HG02852 (cell line): Measurements from ENCODE around the gene DSP.

Experiments used
- ATAC-seq: cut with Tn5 transposase; IDR thresholded peaks from one replicate; pipeline ENCODE4 v1.9.1; 2021; ENCODE audit warnings: mild to moderate bottlenecking, moderate library complexity; ENCODE audit not compliant: unreplicated experiment

Gene DSP

GRCh38 chr6:7537565-7538174 is 3.8 kb upstream of the DSP start:
- no peak for ATAC-seq

DNA sequence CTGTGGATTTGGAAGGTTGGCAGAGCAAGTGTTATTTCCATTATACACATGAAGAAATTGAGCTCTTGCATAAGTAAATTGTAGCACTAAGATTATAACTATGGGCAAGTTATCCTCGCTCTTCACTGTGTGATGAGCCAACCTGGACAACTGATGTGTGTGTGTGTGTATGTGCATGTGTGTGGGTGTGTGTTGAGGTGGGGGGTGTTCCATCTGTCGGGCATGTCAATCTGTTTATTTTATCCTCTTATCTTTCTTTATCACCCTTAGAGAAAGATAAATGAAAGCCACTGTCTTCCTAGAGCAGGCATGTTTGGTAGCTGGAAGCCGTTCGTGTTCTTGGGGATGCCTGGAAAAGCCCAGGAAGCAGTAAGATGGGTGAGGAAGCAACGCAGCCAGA is 3.0 kb upstream of the DSP start:
- ATAC-seq = no peak

DNA sequence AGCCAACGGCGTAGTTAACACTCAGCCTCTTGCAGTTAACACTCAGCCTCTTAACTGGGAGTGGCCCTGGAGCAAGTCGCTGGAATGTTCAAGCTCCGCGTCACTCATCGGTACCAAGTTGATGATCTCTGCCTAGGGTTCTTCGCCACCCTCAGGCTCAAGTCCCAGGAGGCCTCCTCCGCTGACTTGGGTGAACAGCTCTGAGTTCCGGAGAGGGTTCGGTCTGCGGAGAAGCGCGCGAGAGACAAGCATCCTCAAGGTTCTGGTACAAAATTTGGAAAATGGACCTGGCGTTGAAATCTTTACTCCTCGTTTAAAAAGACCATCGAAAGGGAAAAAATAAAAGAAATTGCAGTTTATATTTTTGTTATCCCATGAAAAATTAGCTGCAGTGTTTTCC is 876 bp upstream of the DSP start:
- no peak for ATAC-seq

DNA sequence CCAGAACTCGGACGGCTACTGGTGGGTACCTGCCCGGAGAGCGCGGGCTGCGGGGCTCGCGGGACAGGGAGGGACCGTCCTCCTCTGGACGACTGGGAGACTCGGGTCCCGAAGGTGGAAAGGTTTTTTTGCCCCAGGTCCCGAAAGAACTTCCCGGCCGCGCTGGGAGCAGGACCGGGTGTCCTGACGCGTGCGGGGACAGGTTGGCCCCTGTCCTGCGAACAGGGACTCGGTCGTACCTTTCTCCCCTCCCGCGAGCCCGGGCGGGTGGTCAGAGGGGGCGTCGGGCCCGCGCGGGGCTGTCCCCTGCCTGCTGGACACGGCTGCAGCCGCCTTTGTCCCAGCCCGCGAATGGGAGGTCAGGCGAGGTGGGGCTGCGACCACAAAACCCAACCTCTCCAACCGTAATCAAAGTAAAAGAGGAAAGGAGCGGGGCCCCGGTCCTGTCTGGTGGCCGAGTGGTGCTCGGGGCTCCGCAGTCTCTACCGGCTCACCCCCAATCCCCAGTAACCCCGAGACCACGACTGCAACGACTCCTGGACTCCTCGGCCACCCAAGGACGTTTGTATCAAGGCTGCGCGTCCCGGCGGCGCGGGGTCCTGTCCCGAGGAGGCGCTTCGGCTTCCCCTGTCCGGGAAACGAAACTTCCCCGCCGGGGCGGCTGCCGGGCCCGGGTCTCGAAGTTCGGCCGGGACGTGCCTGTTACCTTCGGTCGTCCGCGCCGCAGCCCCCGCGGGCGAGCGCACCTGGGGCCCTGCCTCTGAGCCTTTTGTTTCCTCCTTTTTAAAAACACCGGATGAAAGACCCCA is 798 bp downstream of the DSP start:
- no peak for ATAC-seq

DNA sequence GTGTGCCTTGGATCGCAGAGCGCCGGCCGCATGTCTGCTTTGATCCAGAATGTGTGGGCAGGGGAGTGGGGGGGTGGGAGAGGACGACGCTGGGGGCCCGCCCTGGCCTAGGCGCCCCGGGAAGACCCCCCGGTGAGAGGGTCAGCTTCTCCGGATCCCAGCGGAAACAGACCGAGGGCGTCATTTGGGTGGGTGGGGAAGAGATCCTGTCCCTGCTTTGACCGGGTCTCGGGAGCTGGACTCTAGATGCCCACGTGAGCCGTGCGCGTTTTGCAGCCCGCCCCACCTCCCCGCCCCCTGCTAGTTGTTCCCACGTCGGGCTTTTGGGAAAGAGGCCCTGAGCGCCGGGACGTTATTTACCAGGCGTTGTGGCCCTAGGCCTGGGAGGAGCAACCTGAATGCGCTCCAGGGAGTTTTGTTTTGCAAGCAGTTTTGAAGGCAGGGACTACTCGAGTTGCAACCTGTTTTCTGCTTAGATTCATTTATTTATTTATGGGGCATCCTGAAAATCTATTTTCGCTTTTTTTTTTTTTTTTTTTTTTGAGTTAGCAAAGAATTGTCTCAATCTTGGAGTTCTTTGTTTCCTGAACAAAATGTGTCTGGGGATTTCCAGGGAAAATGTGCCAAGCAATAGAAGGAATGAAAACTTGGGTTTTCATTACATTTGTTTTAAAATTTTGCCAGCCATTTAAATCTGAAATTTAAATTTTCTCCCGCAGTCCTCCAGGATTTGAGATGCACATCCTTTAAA is 1.6 kb downstream of the DSP start:
- ATAC-seq = no peak

GRCh38 chr6:7543789-7544424 is 2.4 kb downstream of the DSP start:
- no peak for ATAC-seq

DNA sequence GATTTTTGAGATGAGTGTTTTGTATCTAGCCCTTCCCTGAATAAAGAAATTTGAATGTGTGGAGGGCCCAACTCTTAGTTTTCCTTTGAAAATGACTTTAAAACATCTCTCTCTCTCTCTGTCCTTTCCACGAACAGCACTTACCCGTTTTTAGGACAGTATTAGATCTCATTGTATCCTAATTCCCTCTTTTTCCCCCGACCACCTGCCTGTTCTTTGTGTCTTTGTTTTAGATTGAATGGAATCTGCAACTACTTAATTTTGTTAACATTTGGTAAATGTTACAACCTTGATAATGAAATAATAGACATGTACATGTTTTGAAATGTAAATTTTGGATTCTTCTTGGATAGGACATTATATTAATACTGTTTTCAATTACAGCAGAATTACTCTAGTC is 3.1 kb downstream of the DSP start:
- no peak for ATAC-seq

DNA sequence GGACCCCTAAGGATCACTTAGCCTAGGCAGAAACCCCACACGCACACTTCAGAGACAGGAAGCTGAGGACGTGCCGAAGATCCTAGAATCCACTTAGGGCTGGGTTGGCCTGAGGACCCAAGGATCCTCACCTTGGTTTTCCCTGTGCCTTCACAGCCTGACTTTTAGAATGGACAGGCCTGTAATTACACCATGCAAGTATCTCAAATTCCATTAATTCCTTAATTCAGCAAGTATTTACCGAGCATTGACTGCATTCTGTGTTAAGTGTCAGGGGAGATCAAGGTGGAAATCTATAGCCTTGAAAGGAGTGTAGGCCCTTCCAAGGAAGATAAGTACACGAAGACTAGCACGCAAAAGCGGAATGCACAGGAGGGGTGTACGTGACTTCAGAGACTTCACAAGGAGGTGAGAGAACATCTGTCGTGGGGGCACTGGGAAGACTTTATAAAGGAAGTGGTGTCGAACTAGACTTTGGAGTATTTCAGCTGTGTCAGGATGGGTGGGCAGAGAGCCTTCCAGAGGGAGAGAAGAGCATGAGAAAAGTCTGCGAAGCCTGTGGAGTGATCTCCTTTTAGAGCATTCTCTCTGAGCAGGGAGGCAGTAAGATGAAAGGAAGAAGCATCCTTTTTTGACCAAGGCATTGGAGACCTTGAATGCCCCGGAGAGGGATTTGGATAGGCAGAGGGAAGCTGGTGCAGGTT is 4.0 kb downstream of the DSP start:
- no peak for ATAC-seq

DNA sequence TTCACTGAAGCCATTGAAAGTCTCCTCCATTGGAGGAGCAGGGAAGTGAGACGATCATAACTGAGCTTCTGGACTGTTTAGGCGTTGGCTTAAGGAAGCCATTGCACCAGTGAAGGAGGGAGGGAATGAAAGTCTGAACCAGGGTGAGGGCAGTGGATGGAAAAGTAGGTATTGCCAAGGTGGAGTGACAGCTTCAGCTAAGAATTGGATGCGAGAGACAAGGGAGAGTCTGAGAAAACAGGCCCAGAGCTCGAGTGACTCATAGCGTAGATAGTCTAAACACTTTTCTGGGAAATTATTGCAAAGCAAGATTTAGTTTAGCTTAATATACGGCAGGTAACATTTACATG is 4.5 kb downstream of the DSP start:
- ATAC-seq = no peak

DNA sequence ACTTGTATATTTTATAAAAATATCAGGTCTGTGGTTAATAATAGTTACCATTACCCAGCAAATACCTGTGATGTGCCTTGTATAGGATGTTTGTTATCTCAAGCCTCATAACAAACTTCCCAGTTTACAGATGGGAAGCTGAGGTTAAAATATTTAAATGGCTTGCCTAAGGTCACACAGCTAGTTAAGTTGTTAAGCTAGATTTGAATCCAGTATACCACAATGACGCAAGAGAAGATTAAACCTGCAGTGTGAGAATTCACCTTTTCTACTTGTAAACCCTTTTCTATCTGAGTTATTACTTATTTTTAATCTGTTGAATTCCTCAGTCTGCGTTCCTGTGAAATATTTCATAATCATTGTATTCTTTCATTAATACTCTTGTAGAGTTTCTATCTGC is 4.9 kb downstream of the DSP start:
- no peak for ATAC-seq

DNA sequence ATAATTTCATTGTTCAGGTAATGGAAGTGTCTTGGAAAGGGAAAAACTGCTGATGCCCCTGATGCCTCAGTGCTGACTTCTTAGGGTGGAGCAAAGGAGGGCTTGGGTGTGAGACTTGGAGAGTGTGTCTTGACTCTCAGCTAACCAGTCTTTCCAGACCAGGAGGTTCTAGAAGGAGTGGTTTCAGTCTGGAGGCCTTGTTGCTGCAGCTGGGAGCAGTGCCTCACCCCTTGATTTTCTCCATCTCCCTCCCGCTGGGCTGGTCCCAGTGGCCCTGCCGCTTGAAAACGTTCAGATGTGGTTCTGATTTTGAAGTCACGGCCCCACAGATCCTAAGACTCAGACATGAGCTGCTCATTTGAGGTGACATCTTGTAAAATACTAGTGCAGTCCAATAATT is 5.4 kb downstream of the DSP start:
- no peak for ATAC-seq

DNA sequence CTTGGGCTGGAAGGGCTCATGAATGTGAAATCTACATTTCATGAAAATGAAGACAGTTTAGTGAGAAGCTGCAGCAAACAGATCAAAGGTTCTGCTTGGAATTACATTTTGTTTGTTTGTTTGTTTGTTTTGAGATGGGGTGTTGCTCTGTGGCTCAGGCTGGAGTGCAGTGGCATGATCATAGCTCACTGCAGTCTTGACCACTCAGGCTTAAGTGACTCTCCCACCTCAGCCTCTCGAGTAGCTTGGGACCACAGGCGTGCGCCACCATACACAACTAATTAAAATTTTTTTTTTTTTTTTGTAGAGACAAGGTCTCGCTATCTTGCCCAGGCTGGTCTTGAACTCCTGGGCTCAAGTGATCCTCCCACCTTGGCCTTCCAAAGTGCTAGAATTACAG is 5.8 kb downstream of the DSP start:
- ATAC-seq = no peak

- ATAC-seq = no peak
Measured at GRCh38 chr6:7550433-7550801, 8.9 kb downstream of the DSP start.

DNA sequence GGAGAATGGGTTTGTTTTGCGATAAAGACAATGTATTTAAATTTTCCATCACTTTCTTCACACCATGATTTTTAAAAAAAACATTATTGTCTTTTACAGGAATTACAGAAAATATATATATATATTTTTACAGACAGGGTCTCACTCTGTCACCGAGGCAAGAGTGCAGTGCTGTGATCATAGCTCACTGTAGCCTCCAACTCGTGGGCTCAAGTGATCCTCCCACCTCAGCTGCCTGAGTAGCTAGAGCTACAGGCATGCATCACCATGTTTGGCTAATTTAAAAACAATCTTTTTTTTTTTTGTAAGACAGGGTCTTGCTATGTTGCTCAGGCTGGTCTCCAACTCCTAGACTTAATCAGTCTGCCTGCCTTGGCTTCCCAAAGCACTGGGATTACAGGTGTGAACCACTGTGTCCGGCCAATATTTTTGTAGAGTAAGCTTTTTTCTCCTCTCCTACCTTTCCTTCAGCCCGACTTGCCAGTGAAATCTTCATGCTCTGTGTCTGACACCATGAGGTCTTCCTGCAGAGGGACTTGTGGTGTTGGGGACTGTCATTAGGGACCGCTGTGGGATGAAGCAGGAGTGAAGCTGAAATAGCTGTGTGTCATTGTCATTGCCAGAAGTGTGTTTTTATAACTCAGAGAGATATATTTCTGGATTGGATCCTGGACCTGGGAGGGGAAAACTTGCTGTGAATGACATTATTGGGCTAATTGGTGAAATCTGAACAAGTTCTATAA is 13.2 kb downstream of the DSP start:
- no peak for ATAC-seq

GRCh38 chr6:7555671-7556070 is 14.2 kb downstream of the DSP start:
- no peak for ATAC-seq

DNA sequence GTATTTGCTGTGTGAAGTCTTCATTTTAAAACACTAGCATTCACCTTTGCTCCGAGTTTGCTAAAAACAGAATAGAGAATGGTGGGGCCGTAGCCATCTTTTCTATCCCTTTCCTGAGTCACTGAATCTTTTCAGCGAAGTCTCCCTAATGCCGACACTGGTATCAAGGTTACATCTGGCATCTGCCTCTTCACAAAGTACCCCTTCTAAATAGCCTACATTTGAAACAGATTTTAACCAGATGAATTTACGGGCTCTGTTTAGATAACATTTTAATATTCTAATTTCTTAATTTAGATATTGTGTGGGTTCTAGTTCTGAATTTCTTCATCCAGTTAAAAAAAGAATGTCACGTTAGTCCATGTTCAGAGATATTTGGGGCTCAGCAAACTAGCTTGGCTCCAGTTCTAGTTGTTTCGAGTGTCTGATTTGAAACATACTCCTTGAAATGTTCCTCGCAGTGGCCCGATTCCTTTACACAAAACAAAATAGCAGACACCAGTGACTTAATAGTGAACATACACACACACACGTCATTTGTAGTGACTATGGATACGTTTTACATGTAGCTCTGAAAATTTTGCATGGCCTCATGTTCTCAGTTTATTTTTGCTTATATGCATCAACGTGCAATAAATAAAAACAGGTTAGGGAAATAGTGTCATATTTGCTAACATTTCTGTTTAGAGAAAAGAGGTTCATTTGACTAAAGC is 15.1 kb downstream of the DSP start:
- no peak for ATAC-seq

DNA sequence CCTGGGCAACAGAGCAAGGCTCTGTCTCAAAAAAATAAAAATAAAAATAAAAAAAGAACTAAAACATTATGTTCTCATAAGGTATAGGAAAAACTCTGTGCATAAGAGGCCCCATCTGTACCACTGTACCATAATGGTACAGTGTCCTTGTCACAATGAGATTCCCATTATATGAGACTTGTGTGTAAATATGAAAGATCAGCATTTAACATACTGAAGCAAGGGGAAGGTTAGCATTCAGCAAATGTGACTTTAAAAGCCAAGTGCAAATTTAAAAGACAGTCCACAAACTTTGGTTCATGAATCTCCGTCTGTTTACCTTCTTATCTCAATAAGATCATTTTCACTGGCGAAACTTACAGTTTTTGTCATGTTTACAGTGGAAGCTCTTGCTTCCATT is 16.2 kb downstream of the DSP start:
- no peak for ATAC-seq

DNA sequence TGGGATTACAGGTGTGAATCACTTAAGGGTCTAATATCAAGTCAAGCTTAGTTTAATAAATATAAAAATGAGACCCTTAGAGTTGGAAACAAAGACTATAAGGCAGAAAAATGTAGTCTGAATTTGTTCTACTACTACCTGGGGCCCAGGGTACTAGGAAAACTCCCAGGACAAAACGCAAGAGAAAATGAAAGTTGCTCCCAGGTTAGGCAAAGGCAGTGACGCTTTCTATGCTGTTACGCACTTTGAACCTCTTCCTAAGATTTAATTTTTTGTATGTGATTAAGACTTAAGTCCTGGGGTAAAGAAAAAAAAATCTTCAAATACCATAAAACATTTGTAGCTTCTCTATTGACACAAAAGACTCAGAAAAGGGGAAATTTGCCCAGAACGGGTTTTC is 17.3 kb downstream of the DSP start:
- no peak for ATAC-seq

DNA sequence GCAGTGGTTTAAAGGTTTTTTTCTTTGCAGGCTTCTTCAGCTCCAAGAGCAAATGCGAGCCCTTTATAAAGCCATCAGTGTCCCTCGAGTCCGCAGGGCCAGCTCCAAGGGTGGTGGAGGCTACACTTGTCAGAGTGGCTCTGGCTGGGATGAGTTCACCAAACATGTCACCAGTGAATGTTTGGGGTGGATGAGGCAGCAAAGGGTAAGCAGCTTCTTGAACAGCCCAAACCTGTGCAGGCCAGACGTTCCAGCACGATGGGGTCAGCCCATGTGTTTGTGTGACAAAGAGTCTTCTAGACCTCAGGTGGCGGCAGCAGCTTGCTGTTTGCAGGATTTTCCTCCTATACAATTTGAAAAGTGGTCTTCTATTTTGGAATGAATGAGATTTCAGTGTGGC is 17.7 kb downstream of the DSP start:
- ATAC-seq = no peak
